Adrenal gland (tissue), 5 donors: ENCODE data around the gene PGM1.

ENCODE experiments used
- POLR2A ChIP-seq, 2 donors: fragments of 450-650 bp; IDR thresholded peaks; one replicate each; pipeline ENCODE4 v1.6.1; 2017; ENCODE audit warnings: antibody characterized with exemption in 2 of 2, mild to moderate bottlenecking in 2 of 2, moderate library complexity in 1 of 2
- TF ChIP-seq, protein P1 (sequence below), 6 experiments: fragments of 450-650 bp in 4 of 6; fragments of 200-600 bp in 2 of 6; sonication (generic) in 1 of 6; IDR thresholded peaks; 1 replicate in 5 of 6; 2 replicates in 1 of 6; pipeline versions ENCODE4 v1.5.1 to v1.8.0; 2016 to 2021; ENCODE audit warnings: antibody characterized with exemption in 6 of 6, mild to moderate bottlenecking in 2 of 6, moderate library complexity in 1 of 6
- donor health status: DM: no; HTN: no; CAD: no.

DNA sequence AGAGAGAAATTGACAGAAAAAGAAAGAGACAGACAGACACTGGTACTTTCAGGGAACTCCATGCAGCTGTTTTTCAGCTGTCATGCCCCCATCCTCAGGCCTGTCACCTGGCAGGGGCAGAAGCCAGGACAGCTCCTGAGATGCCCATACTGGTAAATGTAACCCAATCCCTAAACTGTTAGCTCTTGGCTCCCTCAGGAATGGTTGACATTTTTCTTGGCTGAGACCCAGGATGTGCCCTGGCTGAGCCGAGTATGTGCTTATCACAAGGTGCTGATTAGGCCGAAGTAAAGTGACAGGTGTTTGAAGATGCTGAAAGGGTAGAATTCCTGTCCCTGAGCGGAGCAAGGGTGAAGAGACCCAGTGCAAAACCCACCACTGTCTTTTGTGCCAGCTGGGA is 50.7 kb downstream of the PGM1 start:
- TF ChIP-seq, protein P1, sequence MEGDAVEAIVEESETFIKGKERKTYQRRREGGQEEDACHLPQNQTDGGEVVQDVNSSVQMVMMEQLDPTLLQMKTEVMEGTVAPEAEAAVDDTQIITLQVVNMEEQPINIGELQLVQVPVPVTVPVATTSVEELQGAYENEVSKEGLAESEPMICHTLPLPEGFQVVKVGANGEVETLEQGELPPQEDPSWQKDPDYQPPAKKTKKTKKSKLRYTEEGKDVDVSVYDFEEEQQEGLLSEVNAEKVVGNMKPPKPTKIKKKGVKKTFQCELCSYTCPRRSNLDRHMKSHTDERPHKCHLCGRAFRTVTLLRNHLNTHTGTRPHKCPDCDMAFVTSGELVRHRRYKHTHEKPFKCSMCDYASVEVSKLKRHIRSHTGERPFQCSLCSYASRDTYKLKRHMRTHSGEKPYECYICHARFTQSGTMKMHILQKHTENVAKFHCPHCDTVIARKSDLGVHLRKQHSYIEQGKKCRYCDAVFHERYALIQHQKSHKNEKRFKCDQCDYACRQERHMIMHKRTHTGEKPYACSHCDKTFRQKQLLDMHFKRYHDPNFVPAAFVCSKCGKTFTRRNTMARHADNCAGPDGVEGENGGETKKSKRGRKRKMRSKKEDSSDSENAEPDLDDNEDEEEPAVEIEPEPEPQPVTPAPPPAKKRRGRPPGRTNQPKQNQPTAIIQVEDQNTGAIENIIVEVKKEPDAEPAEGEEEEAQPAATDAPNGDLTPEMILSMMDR (IDR thresholded peaks at IDR 0.05), result no peak
- TF ChIP-seq POLR2A (IDR thresholded peaks at IDR 0.05), result no peak
